H1 (cell line): ENCODE results near the gene FBXO39. TPM values are rescaled to one million over a fixed set of nuclear protein-coding genes. Genes with fewer than 3 reads are reported as not detected.
"Not testable (repeated sequence)": the region's sequence is repeated elsewhere in the genome, so short reads cannot be mapped to it uniquely, and the experiment has no call there.

Experiments
- CTCF ChIA-PET: fragments of 300-600 bp; sonication (Branson Sonifier 250); formaldehyde crosslinking; loops from one replicate; lab custom pipeline; 2021; ENCODE audit not compliant: partially characterized antibody; lab: Charles Lee
- POLR2A ChIA-PET: fragments of 300-600 bp; sonication (Branson Sonifier 250); formaldehyde crosslinking; loops from one replicate; lab custom pipeline; 2021; ENCODE audit warnings: inconsistent platforms; ENCODE audit not compliant: partially characterized antibody; lab: Charles Lee
- DNase-seq, 2 experiments: peaks; one replicate each; pipeline versions ENCODE4 v3.0.0 to v3.0.0-alpha.2; 2010 to 2022; ENCODE audit warnings: low spot score in 2 of 2, low read depth in 1 of 2, mixed read lengths in 1 of 2
- FAIRE-seq: peaks from 2 replicates; lab custom pipeline; 2011; peaks lifted over from hg19 to GRCh38; lab: Jason Lieb, UNC
- H2AFZ ChIP-seq: 2 replicates; pipeline ENCODE4 v1.8.1; 2012; ENCODE audit warnings: low read length, inconsistent platforms
- H2AK5ac ChIP-seq: 2 replicates; pipeline ENCODE4 v1.6.1; 2013; ENCODE audit warnings: low read depth, low read length
- H2BK120ac ChIP-seq: replicated peaks from 2 replicates; pipeline ENCODE3; 2013; ENCODE audit warnings: low read depth, low read length, inconsistent platforms
- H2BK12ac ChIP-seq: 2 replicates; pipeline ENCODE4 v1.6.1; 2013; ENCODE audit warnings: low read depth, low read length
- H2BK15ac ChIP-seq: 2 replicates; pipeline ENCODE4 v1.6.1; 2013; ENCODE audit warnings: low read length
- H2BK20ac ChIP-seq: 2 replicates; pipeline ENCODE4 v1.6.1; 2013; ENCODE audit warnings: low read length
- H2BK5ac ChIP-seq: 2 replicates; pipeline ENCODE4 v1.6.1; 2013; ENCODE audit warnings: low read depth, low read length
- H3K14ac ChIP-seq: 2 replicates; pipeline ENCODE4 v1.6.1; 2013; ENCODE audit warnings: inconsistent platforms; ENCODE audit not compliant: insufficient read length
- H3K18ac ChIP-seq: 2 replicates; pipeline ENCODE4 v1.6.1; 2013; ENCODE audit warnings: low read length; ENCODE audit errors: extremely low read depth
- H3K23ac ChIP-seq: 2 replicates; pipeline ENCODE4 v1.6.1; 2013; ENCODE audit warnings: inconsistent platforms; ENCODE audit not compliant: insufficient read length
- H3K23me2 ChIP-seq: 2 replicates; pipeline ENCODE4 v1.6.1; 2013; ENCODE audit warnings: low read depth, low read length
- H3K27ac ChIP-seq: 2 replicates; pipeline ENCODE4 v1.6.1; 2011; ENCODE audit warnings: low read depth, low read length, inconsistent platforms
- H3K27me3 ChIP-seq, 4 experiments: replicated peaks in 1 of 4; 1 replicate in 1 of 4; 2 replicates in 3 of 4; pipeline versions ENCODE4 v1.6.1 to v1.8.1; 2011 to 2013; ENCODE audit warnings: low read length in 3 of 4, mild to moderate bottlenecking in 3 of 4, inconsistent platforms in 2 of 4, mixed read lengths in 2 of 4, moderate library complexity in 1 of 4; ENCODE audit not compliant: control insufficient read depth in 3 of 4, insufficient read depth in 3 of 4; ENCODE audit errors: extremely low read depth in 1 of 4
- H3K36me3 ChIP-seq, 4 experiments: 2 replicates each; pipeline versions ENCODE4 v1.6.1 to v1.8.1; 2011 to 2013; ENCODE audit warnings: mild to moderate bottlenecking in 4 of 4, low read length in 3 of 4, moderate library complexity in 2 of 4, control low read depth in 1 of 4, inconsistent platforms in 1 of 4; ENCODE audit not compliant: insufficient read depth in 4 of 4, control insufficient read depth in 2 of 4
- H3K4ac ChIP-seq: replicated peaks from 2 replicates; pipeline ENCODE3; 2013; ENCODE audit warnings: low read length, low read depth, mixed read lengths, inconsistent platforms; ENCODE audit not compliant: insufficient read length
- H3K4me1 ChIP-seq, 4 experiments: replicated peaks in 1 of 4; 1 replicate in 1 of 4; 2 replicates in 3 of 4; pipeline versions ENCODE4 v1.6.1 to v1.8.1; 2011 to 2013; ENCODE audit warnings: low read length in 3 of 4, inconsistent platforms in 2 of 4, mixed read lengths in 1 of 4; ENCODE audit not compliant: insufficient read depth in 4 of 4, control insufficient read depth in 3 of 4
- H3K4me2 ChIP-seq, 2 experiments: 2 replicates each; pipeline versions ENCODE4 v1.6.1 to v1.8.1; 2011 to 2013; ENCODE audit warnings: low read depth in 2 of 2, low read length in 2 of 2, control low read depth in 1 of 2, inconsistent platforms in 1 of 2, mild to moderate bottlenecking in 1 of 2; ENCODE audit not compliant: insufficient read depth in 1 of 2
- H3K4me3 ChIP-seq, 4 experiments: fragments of 200-600, 300-600 bp in 1 of 4; sonication (generic), shearing (Covaris generic), sonication (Bioruptor Twin) in 1 of 4; 2 replicates each; pipeline versions ENCODE4 v1.5.1 to v1.8.1; 2011 to 2016; ENCODE audit warnings: low read length in 4 of 4, low read depth in 3 of 4, control low read depth in 2 of 4, inconsistent platforms in 2 of 4, mild to moderate bottlenecking in 2 of 4, mixed read lengths in 1 of 4, moderate library complexity in 1 of 4; ENCODE audit not compliant: insufficient read depth in 2 of 4; ENCODE audit errors: extremely low read depth in 1 of 4
- H3K56ac ChIP-seq: replicated peaks from 2 replicates; pipeline ENCODE3; 2013; ENCODE audit warnings: low read depth, mild to moderate bottlenecking, mixed read lengths, low read length, inconsistent platforms; ENCODE audit not compliant: insufficient read length
- H3K79me1 ChIP-seq: 2 replicates; pipeline ENCODE4 v1.6.1; 2013; ENCODE audit warnings: low read depth, low read length, control low read depth
- H3K79me2 ChIP-seq, 2 experiments: 2 replicates each; pipeline versions ENCODE4 v1.6.1 to v1.8.1; 2012 to 2013; ENCODE audit warnings: low read length in 2 of 2, mild to moderate bottlenecking in 2 of 2, inconsistent platforms in 1 of 2; ENCODE audit not compliant: insufficient read depth in 2 of 2, control insufficient read depth in 1 of 2
- H3K9ac ChIP-seq, 4 experiments: replicated peaks in 1 of 4; 1 replicate in 1 of 4; 2 replicates in 3 of 4; pipeline versions ENCODE4 v1.6.1 to v1.8.1; 2011 to 2013; ENCODE audit warnings: low read depth in 3 of 4, low read length in 3 of 4, control low read depth in 2 of 4, mild to moderate bottlenecking in 2 of 4, moderate library complexity in 2 of 4, inconsistent platforms in 1 of 4; ENCODE audit errors: extremely low read depth in 1 of 4
- H3K9me3 ChIP-seq, 2 experiments: 2 replicates each; pipeline versions ENCODE4 v1.6.1 to v1.8.1; 2012 to 2013; ENCODE audit warnings: mild to moderate bottlenecking in 2 of 2, moderate library complexity in 2 of 2, control low read depth in 1 of 2, inconsistent platforms in 1 of 2, low read depth in 1 of 2, low read length in 1 of 2, mixed read lengths in 1 of 2; ENCODE audit not compliant: insufficient read depth in 2 of 2
- H4K20me1 ChIP-seq, 2 experiments: replicated peaks in 1 of 2; 2 replicates each; pipeline versions ENCODE3 to v1.8.1; 2011 to 2013; ENCODE audit warnings: inconsistent platforms in 2 of 2, low read length in 2 of 2, mild to moderate bottlenecking in 1 of 2; ENCODE audit not compliant: insufficient read depth in 2 of 2, control insufficient read depth in 1 of 2
- H4K5ac ChIP-seq: 2 replicates; pipeline ENCODE4 v1.6.1; 2013; ENCODE audit warnings: low read length, low read depth, mixed read lengths, inconsistent platforms; ENCODE audit not compliant: insufficient read length
- H4K8ac ChIP-seq: 2 replicates; pipeline ENCODE4 v1.8.0; 2013; ENCODE audit warnings: mild to moderate bottlenecking, moderate library complexity, low read length, inconsistent platforms; ENCODE audit not compliant: insufficient read depth; ENCODE audit errors: extremely low read depth
- H4K91ac ChIP-seq: replicated peaks from 2 replicates; pipeline ENCODE3; 2013; ENCODE audit warnings: low read length, mixed read lengths, inconsistent platforms; ENCODE audit not compliant: insufficient read length
- GABPA ChIP-seq: IDR thresholded peaks from 2 replicates; pipeline ENCODE4 v1.6.1; 2011; ENCODE audit warnings: mild to moderate bottlenecking, low read length, moderate library complexity, borderline replicate concordance; ENCODE audit not compliant: insufficient read depth
- SAP30 ChIP-seq: fragments of 300-600 bp; sonication (generic); IDR thresholded peaks from 2 replicates; pipeline ENCODE4 v1.7.1; 2012; ENCODE audit warnings: low read length, moderate library complexity, mild to moderate bottlenecking, inconsistent platforms; ENCODE audit not compliant: insufficient read depth, insufficient replicate concordance
- WGBS, 2 experiments: shearing (Covaris generic) in 1 of 2; methylation state at CpG; one replicate each; pipeline versions ENCODE4 v1.1.6 to v1.1.7; 2013 to 2015; ENCODE audit warnings: low lambda C conversion rate in 2 of 2, mixed read lengths in 2 of 2, inconsistent platforms in 1 of 2, low coverage in 1 of 2, missing lambda C conversion rate in 1 of 2; ENCODE audit not compliant: insufficient replicate concordance in 2 of 2, insufficient coverage in 1 of 2, insufficient read length in 1 of 2; ENCODE audit errors: extremely low coverage in 1 of 2, missing lambda C conversion rate in 1 of 2; 5-methylcytosine and 5-hydroxymethylcytosine counted together
- polyA plus RNA-seq, 7 experiments: library from polyadenylated mRNA; depleted of rRNA in 3 of 7; stranded (reverse) in 5 of 7; unstranded in 2 of 7; fragments of >200 nt in 5 of 7; fragments of 200-250 nt in 2 of 7; gene quantifications; 1 replicate in 5 of 7; 2 replicates in 1 of 7; 4 replicates in 1 of 7; pipeline versions ENCODE4 v1.2.1 to v1.2.3, GENCODE V29; 2011 to 2013; ENCODE audit warnings: missing spikeins in 2 of 7, mixed read lengths in 2 of 7
- total RNA-seq: library from RNA; stranded (reverse); fragmentation: NEBNext Ultra II Directional; extraction: Animal tissue kit (Norgen Biotek cat#: 25700); gene quantifications from 2 replicates; pipeline ENCODE4 v1.2.1, GENCODE V29; 2021

FBXO39 gene
- total and polyA plus RNA-seq, 2 of the 8 experiments (the other 6 are each of a cell fraction or from before 2014, with no cell fraction given): 0.12 to 0.22 TPM

GRCh38 chr17:6729531-6729930 lies 46.5 kb upstream of the FBXO39 start (continued):
- TF ChIP-seq SAP30 (no peak), GABPA (no peak)
- TF ChIP-seq, all 59 proteins: peak for 0

GRCh38 chr17:6746665-6747064 lies 29.4 kb upstream of the FBXO39 start:
- H3K4me3 ChIP-seq, H3K79me2 ChIP-seq, H2BK15ac ChIP-seq, H3K4me1 ChIP-seq, H2AK5ac ChIP-seq, H4K20me1 ChIP-seq, H3K27me3 ChIP-seq, H3K9me3 ChIP-seq, H3K27ac ChIP-seq, H2AFZ ChIP-seq, H2BK120ac ChIP-seq, H2BK12ac ChIP-seq, DNase-seq, H4K5ac ChIP-seq, H3K56ac ChIP-seq, FAIRE-seq, H3K36me3 ChIP-seq, CTCF ChIA-PET, H3K9ac ChIP-seq, H3K4me2 ChIP-seq, H3K14ac ChIP-seq, H3K18ac ChIP-seq, H2BK5ac ChIP-seq, POLR2A ChIA-PET, H4K91ac ChIP-seq, H3K23me2 ChIP-seq, H3K4ac ChIP-seq, H4K8ac ChIP-seq, H3K79me1 ChIP-seq, H3K23ac ChIP-seq, H2BK20ac ChIP-seq: not testable (repeated sequence)
- 92% methylated on average over 6 of the region's 6 CpGs; no CpG with 5 or more reads in 1 of the 2 experiments for WGBS, 2 experiments
